ENCODE results near the gene CCDC57. TPM values are rescaled to one million over a fixed set of nuclear protein-coding genes. Genes with fewer than 3 reads are reported as not detected.
A peak's percentile ranks its signal among the peaks of the same experiment; 100 is the strongest.

The CCDC57 gene
- total and polyA plus RNA-seq, 8 donors: 19.6 to 176 (median 25.4) TPM

DNA sequence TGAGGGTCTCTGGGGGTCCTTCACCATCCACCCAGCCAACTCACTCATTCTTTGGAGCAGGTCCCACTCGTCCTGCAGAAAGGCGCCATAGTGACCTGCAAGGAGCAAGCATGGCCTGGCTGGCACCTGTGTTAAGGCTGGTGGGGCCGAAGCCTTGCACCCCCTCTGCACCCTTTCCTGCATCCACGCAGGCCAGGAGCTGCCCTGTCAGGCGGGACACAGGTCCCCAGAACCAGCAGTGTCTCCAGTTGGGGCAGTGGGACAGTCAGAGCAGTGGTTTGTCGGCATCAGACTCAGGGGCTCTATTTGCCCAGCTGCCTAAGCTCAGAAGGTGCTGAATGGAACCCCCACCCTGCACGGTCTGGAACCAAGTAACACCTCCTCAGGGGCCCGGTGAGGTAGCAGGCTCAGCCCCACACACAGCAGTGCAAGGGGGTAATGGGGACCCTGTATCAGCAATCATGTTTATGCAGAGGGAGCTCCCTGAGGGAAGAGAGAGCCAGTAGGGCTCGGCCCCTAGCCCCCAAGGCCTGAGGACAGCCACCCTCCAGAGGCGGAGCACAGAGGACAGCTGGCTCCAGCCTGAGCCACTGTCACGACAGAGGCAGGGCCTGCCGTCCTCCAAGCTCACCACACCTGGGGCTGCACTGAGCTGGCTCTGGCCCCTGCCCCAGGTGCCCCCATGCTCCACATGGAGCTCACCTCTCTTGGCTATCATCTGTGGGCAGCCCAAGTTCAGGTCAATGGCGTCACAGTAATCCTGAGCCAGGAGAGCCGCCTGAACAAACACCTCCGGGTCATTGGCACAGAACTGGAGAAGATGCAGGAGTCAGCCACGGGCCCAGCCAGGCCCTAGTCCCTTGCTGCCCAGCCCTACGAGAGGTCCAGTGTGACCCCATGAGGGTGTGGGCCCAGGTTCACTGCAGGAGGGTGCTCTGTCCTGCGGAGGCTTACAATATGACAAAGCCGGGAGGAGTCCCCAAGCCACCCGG is 148.9 kb downstream of the CCDC57 start:
- no peak overlapping the region for H3K27ac ChIP-seq
- DNase-seq (peak in 2 of 6 donors; percentile 29 to 67), ATAC-seq (no peak), FAIRE-seq (no peak)
- no peaks in the 10 kb centered on the region for H3K27me3 ChIP-seq
- peaks cover 0 to 18% (median 0%) of the 10 kb centered on the region in 3 donors for H3K36me3 ChIP-seq
- TF ChIP-seq CTCF (IDR thresholded peaks at IDR 0.05): no peak
- intact Hi-C loops (cut with DNase I): no loop called here
- peak overlapping the region in 2 of 4 donors; percentile 91 to 95 for H3K4me3 ChIP-seq
- peaks cover 0 to 16% (median 15%) of the 10 kb centered on the region in 3 donors for H3K4me1 ChIP-seq
- 65 to 69% methylated on average over 20 of the region's 20 CpGs for WGBS, 2 donors
- no peaks in the 10 kb centered on the region for H3K9me3 ChIP-seq

- intact Hi-C loops (cut with DNase I): no loop called here
- no peak for FAIRE-seq
Observed at GRCh38 chr17:82062984-82063368, 149.7 kb downstream of the CCDC57 start.

GRCh38 chr17:82062076-82062983 is 150.3 kb downstream of the CCDC57 start:
- no peak overlapping the region for H3K27ac ChIP-seq
- 78 to 85% methylated on average over 24 of the region's 24 CpGs for WGBS, 2 donors
- no peak for ATAC-seq
- no peak overlapping the region for H3K4me3 ChIP-seq
- H3K36me3 ChIP-seq: peaks cover 0 to 22% (median 1%) of the 10 kb centered on the region in 3 donors
- intact Hi-C loops (cut with DNase I): no loop called here
- peak in 2 of 6 donors; percentile 33 to 71 for DNase-seq
- H3K4me1 ChIP-seq: peaks cover 0 to 16% (median 15%) of the 10 kb centered on the region in 3 donors
- no peak for FAIRE-seq
- no peaks in the 10 kb centered on the region for H3K9me3 ChIP-seq
- no peaks in the 10 kb centered on the region for H3K27me3 ChIP-seq
- TF ChIP-seq CTCF (IDR thresholded peaks at IDR 0.05): no peak

More at GRCh38 chr17:82062984-82063368, 149.7 kb downstream of the CCDC57 start:
- Histone ChIP-seq H3K9me3 (no peaks in the 10 kb centered on the region), H3K36me3 (peaks cover 0 to 22% (median 0%) of the 10 kb centered on the region in 3 donors), H3K27me3 (no peaks in the 10 kb centered on the region), H3K27ac (no peak overlapping the region), H3K4me1 (peaks cover 0 to 16% (median 15%) of the 10 kb centered on the region in 3 donors), H3K4me3 (no peak overlapping the region)
- no peak for TF ChIP-seq CTCF (IDR thresholded peaks at IDR 0.05)
- ATAC-seq: no peak
- WGBS, 2 donors: 79 to 87% methylated on average over 9 of the region's 9 CpGs
- DNase-seq: peak in 2 of 6 donors; percentile 27 to 73

- FAIRE-seq (no peak), ATAC-seq (no peak), DNase-seq (peak in 2 of 6 donors; percentile 38 to 76)
- no peak overlapping the region for H3K4me3 ChIP-seq
- intact Hi-C loops (cut with DNase I): no loop called here
- no peak overlapping the region for H3K27ac ChIP-seq
- peaks cover 0 to 15% (median 14%) of the 10 kb centered on the region in 3 donors for H3K4me1 ChIP-seq
- H3K9me3 ChIP-seq: no peaks in the 10 kb centered on the region
- no peaks in the 10 kb centered on the region for H3K27me3 ChIP-seq
- TF ChIP-seq CTCF (IDR thresholded peaks at IDR 0.05): no peak
- 89 to 91% methylated on average over 34 of the region's 34 CpGs for WGBS, 2 donors
- H3K36me3 ChIP-seq: peaks cover 0 to 33% (median 8%) of the 10 kb centered on the region in 3 donors
Observed at GRCh38 chr17:82061047-82061925, 151.4 kb downstream of the CCDC57 start.
